Prostate gland (tissue), 2 donors: ENCODE measurements around the gene PRICKLE2.

Source experiments
- POLR2A ChIP-seq: fragments of 450-650 bp; IDR thresholded peaks from one replicate; pipeline ENCODE4 v1.6.1; 2016; ENCODE audit warnings: antibody characterized with exemption, mild to moderate bottlenecking
- TF ChIP-seq, protein P1 (sequence below), 4 experiments: fragments of 200-600 bp in 2 of 4; fragments of 450-650 bp in 2 of 4; sonication (generic) in 2 of 4; IDR thresholded peaks; 1 replicate in 3 of 4; 2 replicates in 1 of 4; pipeline ENCODE4 v1.5.1; 2016 to 2019; ENCODE audit warnings: antibody characterized with exemption in 4 of 4, mild to moderate bottlenecking in 2 of 4, moderate library complexity in 2 of 4

- TF ChIP-seq, protein P1, sequence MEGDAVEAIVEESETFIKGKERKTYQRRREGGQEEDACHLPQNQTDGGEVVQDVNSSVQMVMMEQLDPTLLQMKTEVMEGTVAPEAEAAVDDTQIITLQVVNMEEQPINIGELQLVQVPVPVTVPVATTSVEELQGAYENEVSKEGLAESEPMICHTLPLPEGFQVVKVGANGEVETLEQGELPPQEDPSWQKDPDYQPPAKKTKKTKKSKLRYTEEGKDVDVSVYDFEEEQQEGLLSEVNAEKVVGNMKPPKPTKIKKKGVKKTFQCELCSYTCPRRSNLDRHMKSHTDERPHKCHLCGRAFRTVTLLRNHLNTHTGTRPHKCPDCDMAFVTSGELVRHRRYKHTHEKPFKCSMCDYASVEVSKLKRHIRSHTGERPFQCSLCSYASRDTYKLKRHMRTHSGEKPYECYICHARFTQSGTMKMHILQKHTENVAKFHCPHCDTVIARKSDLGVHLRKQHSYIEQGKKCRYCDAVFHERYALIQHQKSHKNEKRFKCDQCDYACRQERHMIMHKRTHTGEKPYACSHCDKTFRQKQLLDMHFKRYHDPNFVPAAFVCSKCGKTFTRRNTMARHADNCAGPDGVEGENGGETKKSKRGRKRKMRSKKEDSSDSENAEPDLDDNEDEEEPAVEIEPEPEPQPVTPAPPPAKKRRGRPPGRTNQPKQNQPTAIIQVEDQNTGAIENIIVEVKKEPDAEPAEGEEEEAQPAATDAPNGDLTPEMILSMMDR (IDR thresholded peaks at IDR 0.05): no peak
- TF ChIP-seq POLR2A: no peak
Observed at GRCh38 chr3:64083575-64083974, 141.7 kb downstream of the PRICKLE2 start.
